H9 (cell line): Measurements from ENCODE around the gene NDOR1. TPM values are rescaled to one million over a fixed set of nuclear protein-coding genes. Genes with fewer than 3 reads are reported as not detected.

Experiments
- DNase-seq: peaks from one replicate; pipeline ENCODE4 v3.0.0-alpha.2; 2017
- H2AFZ ChIP-seq: one replicate; pipeline ENCODE4 v1.6.1; 2013; ENCODE audit warnings: mild to moderate bottlenecking, low read length, control low read depth, moderate library complexity
- H2AK5ac ChIP-seq: 2 replicates; pipeline ENCODE4 v1.6.1; 2013; ENCODE audit warnings: low read length, control low read depth, mixed read lengths; ENCODE audit not compliant: insufficient read length
- H2BK120ac ChIP-seq: one replicate; pipeline ENCODE4 v1.6.1; 2013; ENCODE audit warnings: low read depth, mild to moderate bottlenecking, low read length, control low read depth, inconsistent platforms; ENCODE audit not compliant: poor library complexity, severe bottlenecking
- H2BK12ac ChIP-seq: 2 replicates; pipeline ENCODE4 v1.6.1; 2013; ENCODE audit warnings: low read length, control low read depth, mixed read lengths, low read depth; ENCODE audit not compliant: insufficient read length
- H2BK15ac ChIP-seq: 2 replicates; pipeline ENCODE4 v1.6.1; 2013; ENCODE audit warnings: low read depth, low read length, control low read depth
- H2BK20ac ChIP-seq: one replicate; pipeline ENCODE4 v1.6.1; 2013; ENCODE audit warnings: low read depth, mild to moderate bottlenecking, low read length, control low read depth, inconsistent platforms; ENCODE audit not compliant: poor library complexity, severe bottlenecking
- H2BK5ac ChIP-seq: 2 replicates; pipeline ENCODE4 v1.6.1; 2013; ENCODE audit warnings: low read length, control low read depth, mixed read lengths; ENCODE audit not compliant: insufficient read length
- H3K14ac ChIP-seq: 2 replicates; pipeline ENCODE4 v1.6.1; 2013; ENCODE audit warnings: low read length, control low read depth; ENCODE audit not compliant: insufficient read depth
- H3K18ac ChIP-seq: 2 replicates; pipeline ENCODE4 v1.6.1; 2013; ENCODE audit warnings: low read depth, mild to moderate bottlenecking, mixed read lengths, low read length, control low read depth; ENCODE audit not compliant: insufficient read length
- H3K23ac ChIP-seq: 2 replicates; pipeline ENCODE4 v1.6.1; 2013; ENCODE audit warnings: low read length, control low read depth, mixed read lengths, low read depth; ENCODE audit not compliant: insufficient read length
- H3K23me2 ChIP-seq: 2 replicates; pipeline ENCODE4 v1.6.1; 2013; ENCODE audit warnings: low read depth, mild to moderate bottlenecking, mixed read lengths, low read length, control low read depth; ENCODE audit not compliant: insufficient read length, poor library complexity, severe bottlenecking
- H3K27ac ChIP-seq: 2 replicates; pipeline ENCODE4 v1.5.1; 2013; ENCODE audit warnings: low read length, control low read depth, mixed read lengths, low read depth; ENCODE audit not compliant: insufficient read length
- H3K27me3 ChIP-seq: 2 replicates; pipeline ENCODE4 v1.6.1; 2013; ENCODE audit warnings: low read length, control low read depth, inconsistent platforms; ENCODE audit not compliant: insufficient read depth
- H3K4ac ChIP-seq: 2 replicates; pipeline ENCODE4 v1.6.1; 2013; ENCODE audit warnings: low read depth, mild to moderate bottlenecking, control low read depth, inconsistent platforms, low read length, moderate library complexity
- H3K4me1 ChIP-seq: 2 replicates; pipeline ENCODE4 v1.6.1; 2013; ENCODE audit warnings: low read length, control low read depth, inconsistent platforms; ENCODE audit not compliant: insufficient read depth
- H3K4me2 ChIP-seq: 2 replicates; pipeline ENCODE4 v1.6.1; 2013; ENCODE audit warnings: low read length, control low read depth, mixed read lengths; ENCODE audit not compliant: insufficient read length, insufficient read depth
- H3K56ac ChIP-seq: 2 replicates; pipeline ENCODE4 v1.6.1; 2013; ENCODE audit warnings: low read depth, mild to moderate bottlenecking, mixed read lengths, low read length, control low read depth; ENCODE audit not compliant: insufficient read length
- H3K79me1 ChIP-seq: 2 replicates; pipeline ENCODE4 v1.6.1; 2013; ENCODE audit warnings: low read depth, mild to moderate bottlenecking, moderate library complexity, low read length, control low read depth, inconsistent platforms; ENCODE audit not compliant: insufficient read depth, poor library complexity, severe bottlenecking
- H3K79me2 ChIP-seq: 2 replicates; pipeline ENCODE4 v1.6.1; 2013; ENCODE audit warnings: low read length, control low read depth, inconsistent platforms; ENCODE audit not compliant: insufficient read depth
- H3K9ac ChIP-seq: 2 replicates; pipeline ENCODE4 v1.6.1; 2013; ENCODE audit warnings: low read length, control low read depth, mixed read lengths; ENCODE audit not compliant: insufficient read length; ENCODE audit errors: extremely low read depth
- H3K9me3 ChIP-seq: one replicate; pipeline ENCODE4 v1.6.1; 2013; ENCODE audit warnings: low read depth, low read length, inconsistent platforms; ENCODE audit not compliant: control insufficient read depth
- H3T11ph ChIP-seq: one replicate; pipeline ENCODE4 v1.6.1; 2013; ENCODE audit warnings: mild to moderate bottlenecking, low read length, control low read depth, inconsistent platforms
- H4K20me1 ChIP-seq: one replicate; pipeline ENCODE4 v1.6.1; 2013; ENCODE audit not compliant: control insufficient read depth, insufficient read length, insufficient read depth
- H4K5ac ChIP-seq: 2 replicates; pipeline ENCODE4 v1.6.1; 2013; ENCODE audit warnings: low read depth, mild to moderate bottlenecking, mixed read lengths, low read length, control low read depth; ENCODE audit not compliant: insufficient read length
- H4K8ac ChIP-seq: replicated peaks from 2 replicates; pipeline ENCODE4 v1.6.1; 2013; ENCODE audit warnings: low read length, control low read depth, mixed read lengths, low read depth; ENCODE audit not compliant: insufficient read length
- H4K91ac ChIP-seq: 2 replicates; pipeline ENCODE4 v1.6.1; 2013; ENCODE audit warnings: low read depth, mild to moderate bottlenecking, moderate library complexity, mixed read lengths, low read length, control low read depth; ENCODE audit not compliant: insufficient read length
- H3K27ac Mint-ChIP-seq, 3 experiments: 2 replicates in 2 of 3; 3 replicates in 1 of 3; pipeline ENCODE4 v1.8.0; 2020 to 2021; ENCODE audit warnings: mixed read lengths in 3 of 3, mild to moderate bottlenecking in 1 of 3, moderate library complexity in 1 of 3
- H3K27me3 Mint-ChIP-seq: 2 replicates; pipeline ENCODE4 v1.8.0; 2021; ENCODE audit warnings: low read depth, mild to moderate bottlenecking, moderate library complexity, mixed read lengths
- H3K36me3 Mint-ChIP-seq, 3 experiments: 2 replicates in 2 of 3; 3 replicates in 1 of 3; pipeline ENCODE4 v1.8.0; 2020 to 2021; ENCODE audit warnings: low read depth in 3 of 3, mixed read lengths in 3 of 3; ENCODE audit not compliant: insufficient read depth in 1 of 3
- H3K4me1 Mint-ChIP-seq, 2 experiments: 2 replicates each; pipeline ENCODE4 v1.8.0; 2020; ENCODE audit warnings: mixed read lengths in 2 of 2
- H3K4me3 Mint-ChIP-seq, 2 experiments: 2 replicates in 1 of 2; 3 replicates in 1 of 2; pipeline ENCODE4 v1.8.0; 2020 to 2021; ENCODE audit warnings: mild to moderate bottlenecking in 2 of 2, mixed read lengths in 2 of 2, moderate library complexity in 1 of 2
- H3K9me3 Mint-ChIP-seq, 2 experiments: 2 replicates in 1 of 2; 3 replicates in 1 of 2; pipeline ENCODE4 v1.8.0; 2020; ENCODE audit warnings: mild to moderate bottlenecking in 2 of 2, mixed read lengths in 2 of 2, moderate library complexity in 1 of 2
- WGBS: extraction: QIAGEN DNeasy Blood & Tissue Kit; methylation state at CpG from one replicate; pipeline ENCODE4 v1.1.7; 2013; ENCODE audit warnings: missing lambda C conversion rate, low lambda C conversion rate, mixed read lengths; ENCODE audit not compliant: insufficient read length; ENCODE audit errors: extremely low coverage; 5-methylcytosine and 5-hydroxymethylcytosine counted together
- total RNA-seq: library from RNA; stranded (reverse); gene quantifications from 2 replicates; pipeline ENCODE4 v1.2.1, GENCODE V29; 2021
- TF ChIP-seq, protein P1 (sequence below): fragments of 200-600 bp; sonication (generic); conservative IDR thresholded peaks from 3 replicates; pipeline ENCODE4 v1.8.0; 2021; ENCODE audit warnings: antibody characterized with exemption, mild to moderate bottlenecking

The NDOR1 gene
- total RNA-seq, 1 experiment from 2014 or later = 44.1 TPM

DNA sequence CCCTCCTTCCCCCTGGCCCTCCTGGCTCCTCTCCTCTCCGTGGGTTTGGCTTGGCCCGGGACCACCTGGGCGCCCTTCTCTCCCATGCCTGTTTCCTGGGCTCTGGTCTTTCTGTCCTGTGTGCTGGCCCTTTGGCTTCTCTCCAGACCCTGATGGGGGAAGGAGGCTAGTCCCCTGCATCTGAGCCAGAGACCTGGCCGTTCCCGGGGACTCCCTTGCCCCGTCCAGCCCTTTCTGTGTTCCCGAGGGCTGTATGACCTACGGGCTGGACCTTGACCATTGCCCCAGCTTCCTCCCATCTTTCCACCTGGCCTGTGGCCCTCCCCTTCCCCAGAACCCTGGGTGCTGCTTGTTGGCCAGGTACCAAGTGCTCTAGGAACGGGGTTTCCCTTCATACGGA is 58.0 kb downstream of the NDOR1 start:
- Histone ChIP-seq H3K4me1 (no peaks in the 10 kb centered on the region), H2BK15ac (no peak overlapping the region), H3K79me1 (no peaks in the 10 kb centered on the region), H2AFZ (no peak overlapping the region), H2BK120ac (no peak overlapping the region), H2BK20ac (no peak overlapping the region), H4K20me1 (no peaks in the 10 kb centered on the region), H3K14ac (no peak overlapping the region), H4K5ac (no peak overlapping the region), H3K9me3 (no peaks in the 10 kb centered on the region), H3K18ac (no peak overlapping the region), H3K23ac (no peak overlapping the region), H4K8ac (no peak overlapping the region), H3K4ac (no peak overlapping the region), H4K91ac (no peak overlapping the region), H2BK5ac (no peak overlapping the region), H3K27ac (no peak overlapping the region), H3T11ph (no peak overlapping the region), H2BK12ac (no peak overlapping the region), H3K79me2 (no peaks in the 10 kb centered on the region), H3K23me2 (no peaks in the 10 kb centered on the region), H3K27me3 (no peaks in the 10 kb centered on the region), H3K9ac (no peak overlapping the region), H2AK5ac (no peak overlapping the region), H3K56ac (no peak overlapping the region), H3K4me2 (no peak overlapping the region)
- peaks cover 11 to 50% (median 38%) of the 10 kb centered on the region in 3 experiments; a peak in 6 of 7 replicates for H3K36me3 Mint-ChIP-seq
- no peaks in the 10 kb centered on the region for H3K9me3 Mint-ChIP-seq
- no peak overlapping the region for H3K27ac Mint-ChIP-seq
- H3K4me1 Mint-ChIP-seq = 0 out of 4 replicates have a peak, but pooled peaks cover 0 to 3% of the 10 kb centered on the region in 2 experiments
- TF ChIP-seq, protein P1, sequence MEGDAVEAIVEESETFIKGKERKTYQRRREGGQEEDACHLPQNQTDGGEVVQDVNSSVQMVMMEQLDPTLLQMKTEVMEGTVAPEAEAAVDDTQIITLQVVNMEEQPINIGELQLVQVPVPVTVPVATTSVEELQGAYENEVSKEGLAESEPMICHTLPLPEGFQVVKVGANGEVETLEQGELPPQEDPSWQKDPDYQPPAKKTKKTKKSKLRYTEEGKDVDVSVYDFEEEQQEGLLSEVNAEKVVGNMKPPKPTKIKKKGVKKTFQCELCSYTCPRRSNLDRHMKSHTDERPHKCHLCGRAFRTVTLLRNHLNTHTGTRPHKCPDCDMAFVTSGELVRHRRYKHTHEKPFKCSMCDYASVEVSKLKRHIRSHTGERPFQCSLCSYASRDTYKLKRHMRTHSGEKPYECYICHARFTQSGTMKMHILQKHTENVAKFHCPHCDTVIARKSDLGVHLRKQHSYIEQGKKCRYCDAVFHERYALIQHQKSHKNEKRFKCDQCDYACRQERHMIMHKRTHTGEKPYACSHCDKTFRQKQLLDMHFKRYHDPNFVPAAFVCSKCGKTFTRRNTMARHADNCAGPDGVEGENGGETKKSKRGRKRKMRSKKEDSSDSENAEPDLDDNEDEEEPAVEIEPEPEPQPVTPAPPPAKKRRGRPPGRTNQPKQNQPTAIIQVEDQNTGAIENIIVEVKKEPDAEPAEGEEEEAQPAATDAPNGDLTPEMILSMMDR = no peak
- H3K4me3 Mint-ChIP-seq = no peak overlapping the region; a peak in 1 of 5 replicates
- no peak for DNase-seq
- WGBS = no CpG with 5 or more reads among the region's 10 CpGs
- H3K27me3 Mint-ChIP-seq = no peaks in the 10 kb centered on the region; the same call in 1 of the 2 replicates
